Measurements from ENCODE around the gene DUSP3.
"Not testable (repeated sequence)": the region's sequence is repeated elsewhere in the genome, so short reads cannot be mapped to it uniquely, and the experiment has no call there.

The DUSP3 gene

DNA sequence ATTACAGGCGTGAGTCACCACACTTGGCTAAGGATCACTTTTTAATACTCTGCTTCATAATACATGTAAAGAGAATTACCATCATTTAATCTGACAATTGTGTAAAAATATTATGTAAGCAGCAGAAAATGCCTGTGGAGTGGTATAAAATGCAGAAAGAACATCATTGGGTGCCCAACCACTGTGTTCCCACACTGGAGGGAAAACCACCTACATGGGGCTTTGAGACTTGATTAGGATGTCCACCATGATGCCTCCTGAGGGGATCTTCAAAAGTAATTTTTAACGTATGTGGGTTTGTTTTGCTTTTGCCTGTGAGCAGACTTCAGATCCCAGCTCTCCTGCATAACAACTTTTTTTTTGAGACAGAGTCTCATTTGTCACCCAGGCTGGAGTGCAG, 20.3 kb upstream of the DUSP3 start:
- no peak for DNase-seq

DNA sequence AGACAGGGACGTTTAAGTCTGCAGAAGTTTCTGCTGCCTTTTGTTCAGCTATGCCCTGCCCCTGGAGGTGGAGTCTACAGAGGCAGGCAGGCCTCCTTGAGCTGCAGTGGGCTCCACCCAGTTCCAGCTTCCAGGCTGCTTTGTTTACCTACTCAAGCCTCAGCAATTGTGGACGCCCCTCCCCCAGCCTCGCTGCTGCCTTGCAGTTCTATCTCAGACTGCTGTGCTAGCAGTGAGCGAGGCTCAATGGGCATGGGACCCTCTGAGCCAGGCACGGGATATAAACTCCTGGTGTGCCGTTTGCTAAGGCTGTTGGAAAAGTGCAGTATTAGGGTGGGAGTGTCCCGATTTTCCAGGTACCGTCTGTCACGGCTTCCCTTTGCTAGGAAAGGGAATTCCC, 19.2 kb upstream of the DUSP3 start:
- not testable (repeated sequence) for DNase-seq

DNA sequence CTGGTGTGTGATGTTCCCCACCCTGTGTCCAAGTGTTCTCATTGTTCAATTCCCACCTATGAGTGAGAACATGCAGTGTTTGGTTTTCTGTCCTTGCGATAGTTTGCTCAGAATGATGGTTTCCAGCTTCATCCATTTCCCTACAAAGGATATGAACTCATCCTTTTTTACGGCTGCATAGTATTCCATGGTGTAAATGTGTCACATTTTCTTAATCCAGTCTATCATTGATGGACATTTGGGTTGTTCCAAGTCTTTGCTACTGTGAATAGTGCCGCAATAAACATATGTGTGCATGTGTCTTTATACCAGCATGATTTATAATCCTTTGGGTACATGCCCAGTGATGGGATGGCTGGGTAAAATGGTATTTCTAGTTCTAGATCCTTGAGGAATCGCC, 13.9 kb upstream of the DUSP3 start:
- not testable (repeated sequence) for DNase-seq

- peak; percentile 97 for DNase-seq
Measured at GRCh38 chr17:43791589-43791988, 12.8 kb upstream of the DUSP3 start.

- no peak for DNase-seq
Measured at GRCh38 chr17:43790311-43790940, 11.6 kb upstream of the DUSP3 start.

DNA sequence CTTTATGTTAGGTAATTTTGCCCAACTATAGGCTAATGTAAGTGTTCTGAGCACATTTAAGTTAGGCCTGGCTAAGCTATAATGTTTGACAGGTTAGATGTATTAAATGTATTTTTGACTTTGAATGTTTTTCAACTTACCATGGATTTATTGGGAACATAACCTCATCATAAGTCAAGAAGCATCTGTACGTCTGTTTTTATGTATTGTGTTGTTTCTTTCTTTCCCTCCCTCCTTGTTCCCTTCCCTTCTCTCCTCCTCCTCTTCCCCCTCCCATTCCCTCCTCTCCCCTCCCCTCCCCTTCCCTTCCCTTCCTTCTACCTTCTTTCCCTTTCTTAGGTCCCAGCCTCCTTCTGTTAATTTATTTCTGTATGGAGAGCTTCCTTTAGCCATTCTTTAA, 10.7 kb upstream of the DUSP3 start:
- DNase-seq: no peak

- DNase-seq: no peak
Measured at GRCh38 chr17:43788540-43788939, 9.8 kb upstream of the DUSP3 start.

DNA sequence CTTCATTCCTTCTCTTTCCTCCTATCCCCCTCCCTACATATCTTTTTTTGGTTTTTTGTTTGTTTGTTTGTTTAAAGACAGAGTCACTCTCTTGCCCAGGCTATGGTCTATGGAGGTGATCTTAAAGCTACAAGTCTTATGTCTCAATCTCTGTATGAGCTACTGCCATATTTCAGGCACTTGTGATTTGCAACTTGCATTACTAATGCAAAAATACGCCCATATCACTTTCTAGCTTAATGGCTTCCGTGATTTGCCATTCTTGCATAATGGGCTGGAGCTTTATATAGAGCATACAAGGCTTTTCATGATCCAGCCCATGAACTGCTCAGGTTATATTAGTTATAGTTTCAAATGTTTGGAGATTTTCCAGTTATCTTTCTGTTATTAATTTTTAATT, 9.0 kb upstream of the DUSP3 start:
- DNase-seq: no peak

GRCh38 chr17:43784628-43785101, 5.9 kb upstream of the DUSP3 start:
- no peak for DNase-seq

DNA sequence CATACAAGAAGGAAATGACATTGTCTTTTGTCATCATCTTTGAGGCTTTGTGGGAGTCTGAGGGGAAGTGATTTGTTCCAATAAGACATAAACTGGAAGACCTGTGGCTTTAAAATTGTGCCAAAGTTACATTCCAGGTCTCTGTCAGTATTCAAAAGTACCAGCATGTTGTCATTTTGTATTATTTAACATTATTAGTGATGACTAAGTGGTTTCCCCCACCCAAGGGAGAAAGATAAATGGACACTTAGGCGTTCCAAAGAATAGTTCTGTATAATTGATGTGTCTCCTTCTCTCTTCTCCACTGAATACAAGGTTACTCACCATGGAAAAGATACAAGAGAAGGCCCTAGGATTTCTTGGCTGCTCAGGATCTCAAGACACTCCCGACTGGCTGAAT, 5.3 kb upstream of the DUSP3 start:
- no peak for DNase-seq

DNA sequence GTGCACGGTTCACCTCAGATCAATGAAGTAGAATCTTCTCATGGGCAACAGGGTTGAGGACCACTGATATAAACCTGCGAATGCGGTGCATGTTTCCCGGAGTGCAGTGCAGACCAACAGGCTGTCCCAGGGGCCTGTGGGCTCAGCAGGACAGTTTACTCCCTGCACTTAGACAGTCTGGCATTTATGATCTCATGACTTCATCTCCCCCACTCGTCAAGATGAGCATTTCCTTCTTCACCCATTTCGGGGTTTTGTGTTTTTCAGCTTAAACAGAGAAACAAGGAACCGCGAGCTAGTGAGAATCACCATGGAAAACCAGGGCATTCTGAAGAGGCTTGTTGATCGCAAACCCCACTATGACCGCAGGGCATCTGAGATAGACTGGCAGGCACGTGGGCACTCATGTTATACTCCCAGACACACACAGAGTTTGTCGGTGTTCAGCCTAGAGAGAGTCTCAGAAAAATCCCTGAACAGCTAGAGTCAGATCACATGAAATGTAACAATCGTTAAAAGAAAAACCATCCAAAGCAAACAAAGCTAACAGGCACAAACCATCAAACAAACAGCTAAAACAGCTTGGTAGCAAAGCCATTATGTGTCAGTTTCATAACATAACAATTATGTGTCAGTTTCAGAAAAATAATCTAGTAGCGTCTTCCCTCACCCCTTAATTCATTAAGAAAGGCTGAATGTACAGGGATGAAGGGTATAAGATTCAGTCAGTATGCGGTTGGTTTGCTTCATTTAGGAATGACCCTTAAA, 4.3 kb upstream of the DUSP3 start:
- no peak for DNase-seq

DNA sequence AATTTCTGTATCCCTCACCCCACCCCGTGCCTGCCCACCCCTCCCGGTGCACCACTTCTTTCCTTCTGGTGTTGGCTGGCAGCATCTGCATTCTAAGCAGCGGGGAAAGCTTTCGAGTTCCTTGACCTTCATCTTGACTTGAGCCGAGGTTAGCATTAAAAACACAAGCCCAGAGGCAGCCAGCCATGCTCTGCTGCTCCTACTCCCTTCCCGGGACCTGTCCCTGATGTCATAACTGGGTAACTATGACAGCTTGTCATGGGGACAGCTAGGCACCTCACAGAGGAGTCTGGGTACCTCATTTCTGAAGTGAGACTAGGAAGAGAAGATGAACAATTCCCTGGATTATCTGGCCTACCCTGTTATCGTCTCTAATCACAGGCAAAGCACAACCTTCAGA, 1.4 kb upstream of the DUSP3 start, which contains the start of gene CFAP97D1:
CFAP97D1 (plus strand) TSS at position 301 of the 400 bp plus-strand sequence; CDS start at position 329, 28 bp downstream.
- DNase-seq: no peak

GRCh38 chr17:43779145-43780125, 658 bp upstream of the DUSP3 start:
- peak; percentile 74 for DNase-seq

GRCh38 chr17:43774304-43775250, 4.2 kb downstream of the DUSP3 start:
- DNase-seq: no peak

DNA sequence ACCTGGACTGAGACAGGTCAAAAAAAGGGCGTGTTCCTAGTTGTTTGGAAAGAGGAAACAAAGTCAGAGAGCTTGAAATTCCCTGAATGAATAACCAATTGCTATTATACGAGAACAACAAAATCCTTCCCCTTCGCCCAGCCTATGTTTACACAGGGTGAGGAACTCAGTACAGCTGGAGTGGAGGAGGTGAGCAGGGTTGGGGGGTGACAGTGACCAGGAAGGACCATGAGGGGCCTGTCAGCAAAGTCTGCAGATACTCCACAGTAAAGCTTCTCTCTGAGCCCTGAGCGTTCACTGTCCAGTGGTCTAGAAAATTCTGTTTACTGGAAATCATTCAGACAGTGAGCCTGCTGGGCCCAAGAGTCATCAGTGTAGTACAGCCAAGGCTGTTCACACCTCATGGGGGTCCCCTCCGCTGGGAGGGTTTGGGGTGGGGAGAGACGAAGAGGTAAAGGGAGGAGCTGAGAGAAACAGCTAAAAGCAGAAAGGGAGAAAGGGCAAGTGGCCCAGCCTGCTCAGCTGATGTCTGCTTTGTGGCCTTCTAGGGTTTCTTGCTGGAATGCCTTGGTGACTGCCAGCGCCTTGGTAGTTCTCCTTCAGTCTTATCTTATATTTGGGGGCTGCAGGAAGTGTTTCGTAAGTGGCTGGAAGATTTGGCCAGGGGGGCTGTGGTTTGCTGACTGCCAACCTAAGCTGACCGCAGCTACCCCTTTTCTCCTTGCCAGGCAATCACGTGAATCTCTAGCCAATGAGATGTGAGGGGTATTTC, 5.7 kb downstream of the DUSP3 start:
- no peak for DNase-seq

- DNase-seq: no peak
Measured at GRCh38 chr17:43771463-43771862, 7.3 kb downstream of the DUSP3 start.

GRCh38 chr17:43770957-43771356, 7.8 kb downstream of the DUSP3 start:
- DNase-seq: no peak

- no peak for DNase-seq
Measured at GRCh38 chr17:43769859-43770258, 8.9 kb downstream of the DUSP3 start.

- DNase-seq: no peak
Measured at GRCh38 chr17:43769426-43769825, 9.4 kb downstream of the DUSP3 start.

- DNase-seq: no peak
Measured at GRCh38 chr17:43768943-43769342, 9.8 kb downstream of the DUSP3 start.

- no peak for DNase-seq
Measured at GRCh38 chr17:43768382-43768781, 10.4 kb downstream of the DUSP3 start.
